DND-41 (cell line): ENCODE results near the gene NPAS2.

Experiments used
- EZH2 ChIP-seq: IDR thresholded peaks from 3 replicates; pipeline ENCODE4 v1.6.1; 2012; ENCODE audit warnings: borderline replicate concordance, low read depth, mild to moderate bottlenecking, moderate library complexity, low read length, inconsistent platforms; ENCODE audit not compliant: severe bottlenecking
- TF ChIP-seq, protein P1 (sequence below): IDR thresholded peaks from 2 replicates; pipeline ENCODE4 v1.5.1; 2012; ENCODE audit warnings: borderline replicate concordance, low read length, moderate library complexity, mild to moderate bottlenecking; ENCODE audit not compliant: poor library complexity, severe bottlenecking; ENCODE audit errors: extremely low read depth

DNA sequence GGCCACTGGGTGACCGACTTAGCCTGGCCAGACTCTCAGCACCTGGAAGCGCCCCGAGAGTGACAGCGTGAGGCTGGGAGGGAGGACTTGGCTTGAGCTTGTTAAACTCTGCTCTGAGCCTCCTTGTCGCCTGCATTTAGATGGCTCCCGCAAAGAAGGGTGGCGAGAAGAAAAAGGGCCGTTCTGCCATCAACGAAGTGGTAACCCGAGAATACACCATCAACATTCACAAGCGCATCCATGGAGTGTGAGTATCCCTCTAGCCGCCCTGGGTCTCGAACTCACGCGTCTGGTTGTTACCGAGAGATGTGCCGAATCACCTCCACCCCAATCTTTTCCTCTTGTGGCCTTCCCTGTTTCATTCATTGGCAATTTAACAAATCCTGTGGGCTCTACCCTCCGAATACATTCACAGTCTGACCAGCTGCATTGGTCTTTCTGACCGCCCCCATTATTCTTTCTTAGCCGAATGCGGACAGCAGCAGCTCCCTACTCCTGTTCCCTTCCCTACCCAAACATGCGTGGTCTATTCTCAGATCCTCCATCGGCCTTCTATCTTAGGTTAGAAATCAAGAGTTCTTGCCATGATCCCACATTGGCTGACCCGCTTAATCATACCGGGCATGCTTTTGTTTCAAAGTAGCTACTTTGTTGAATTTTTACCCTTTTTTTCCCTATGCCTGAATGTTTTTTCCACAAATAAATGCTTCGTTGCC lies 182.8 kb downstream of the NPAS2 start:
- TF ChIP-seq, protein P1, sequence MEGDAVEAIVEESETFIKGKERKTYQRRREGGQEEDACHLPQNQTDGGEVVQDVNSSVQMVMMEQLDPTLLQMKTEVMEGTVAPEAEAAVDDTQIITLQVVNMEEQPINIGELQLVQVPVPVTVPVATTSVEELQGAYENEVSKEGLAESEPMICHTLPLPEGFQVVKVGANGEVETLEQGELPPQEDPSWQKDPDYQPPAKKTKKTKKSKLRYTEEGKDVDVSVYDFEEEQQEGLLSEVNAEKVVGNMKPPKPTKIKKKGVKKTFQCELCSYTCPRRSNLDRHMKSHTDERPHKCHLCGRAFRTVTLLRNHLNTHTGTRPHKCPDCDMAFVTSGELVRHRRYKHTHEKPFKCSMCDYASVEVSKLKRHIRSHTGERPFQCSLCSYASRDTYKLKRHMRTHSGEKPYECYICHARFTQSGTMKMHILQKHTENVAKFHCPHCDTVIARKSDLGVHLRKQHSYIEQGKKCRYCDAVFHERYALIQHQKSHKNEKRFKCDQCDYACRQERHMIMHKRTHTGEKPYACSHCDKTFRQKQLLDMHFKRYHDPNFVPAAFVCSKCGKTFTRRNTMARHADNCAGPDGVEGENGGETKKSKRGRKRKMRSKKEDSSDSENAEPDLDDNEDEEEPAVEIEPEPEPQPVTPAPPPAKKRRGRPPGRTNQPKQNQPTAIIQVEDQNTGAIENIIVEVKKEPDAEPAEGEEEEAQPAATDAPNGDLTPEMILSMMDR: no peak
- no peak for TF ChIP-seq EZH2
